ENCODE data around the gene POLR2A. TPM values are rescaled to one million over a fixed set of nuclear protein-coding genes. Genes with fewer than 3 reads are reported as not detected.

POLR2A gene
- total and polyA plus RNA-seq, 8 donors = 24.5 to 83.6 (median 53.8) TPM

DNA sequence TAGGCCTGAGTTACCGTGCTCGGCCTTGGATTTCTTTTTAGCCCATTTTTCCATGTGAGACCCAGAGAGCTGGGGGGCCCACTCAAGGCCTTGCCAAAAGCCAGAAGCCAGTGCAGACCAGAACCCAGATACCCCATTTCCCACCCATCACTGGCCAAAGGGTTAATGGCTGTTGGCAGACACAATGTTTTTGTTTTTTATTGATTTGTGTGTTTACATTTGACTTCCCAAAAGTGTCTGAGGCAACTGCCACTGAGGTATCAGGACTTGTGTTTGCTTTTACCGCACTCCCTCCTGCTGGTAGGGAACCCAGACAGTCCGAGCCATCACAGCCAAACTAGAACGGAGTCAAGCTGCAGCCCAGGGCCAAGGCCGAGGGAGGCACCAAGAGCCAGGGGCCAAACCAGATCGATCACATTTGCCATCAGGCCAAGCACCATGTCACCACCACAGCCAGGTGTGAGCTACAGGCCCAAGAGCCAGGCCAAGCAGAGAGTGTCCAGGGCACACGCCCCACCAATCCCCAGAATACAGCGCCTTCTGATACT lies 57.0 kb downstream of the POLR2A start:
- FAIRE-seq (no peak), ATAC-seq (no peak), DNase-seq (no peak)
- H3K27me3 ChIP-seq = no peaks in the 10 kb centered on the region
- H3K27ac ChIP-seq = no peak overlapping the region
- intact Hi-C loops (cut with DNase I) = no loop called here
- no peaks in the 10 kb centered on the region for H3K4me1 ChIP-seq
- H3K9me3 ChIP-seq = no peaks in the 10 kb centered on the region
- H3K4me3 ChIP-seq = no peak overlapping the region
- WGBS, 2 donors = 68 to 77% methylated on average over 9 of the region's 9 CpGs
- no peaks in the 10 kb centered on the region for H3K36me3 ChIP-seq
- TF ChIP-seq, protein P1, sequence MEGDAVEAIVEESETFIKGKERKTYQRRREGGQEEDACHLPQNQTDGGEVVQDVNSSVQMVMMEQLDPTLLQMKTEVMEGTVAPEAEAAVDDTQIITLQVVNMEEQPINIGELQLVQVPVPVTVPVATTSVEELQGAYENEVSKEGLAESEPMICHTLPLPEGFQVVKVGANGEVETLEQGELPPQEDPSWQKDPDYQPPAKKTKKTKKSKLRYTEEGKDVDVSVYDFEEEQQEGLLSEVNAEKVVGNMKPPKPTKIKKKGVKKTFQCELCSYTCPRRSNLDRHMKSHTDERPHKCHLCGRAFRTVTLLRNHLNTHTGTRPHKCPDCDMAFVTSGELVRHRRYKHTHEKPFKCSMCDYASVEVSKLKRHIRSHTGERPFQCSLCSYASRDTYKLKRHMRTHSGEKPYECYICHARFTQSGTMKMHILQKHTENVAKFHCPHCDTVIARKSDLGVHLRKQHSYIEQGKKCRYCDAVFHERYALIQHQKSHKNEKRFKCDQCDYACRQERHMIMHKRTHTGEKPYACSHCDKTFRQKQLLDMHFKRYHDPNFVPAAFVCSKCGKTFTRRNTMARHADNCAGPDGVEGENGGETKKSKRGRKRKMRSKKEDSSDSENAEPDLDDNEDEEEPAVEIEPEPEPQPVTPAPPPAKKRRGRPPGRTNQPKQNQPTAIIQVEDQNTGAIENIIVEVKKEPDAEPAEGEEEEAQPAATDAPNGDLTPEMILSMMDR (IDR thresholded peaks at IDR 0.05) = no peak

DNA sequence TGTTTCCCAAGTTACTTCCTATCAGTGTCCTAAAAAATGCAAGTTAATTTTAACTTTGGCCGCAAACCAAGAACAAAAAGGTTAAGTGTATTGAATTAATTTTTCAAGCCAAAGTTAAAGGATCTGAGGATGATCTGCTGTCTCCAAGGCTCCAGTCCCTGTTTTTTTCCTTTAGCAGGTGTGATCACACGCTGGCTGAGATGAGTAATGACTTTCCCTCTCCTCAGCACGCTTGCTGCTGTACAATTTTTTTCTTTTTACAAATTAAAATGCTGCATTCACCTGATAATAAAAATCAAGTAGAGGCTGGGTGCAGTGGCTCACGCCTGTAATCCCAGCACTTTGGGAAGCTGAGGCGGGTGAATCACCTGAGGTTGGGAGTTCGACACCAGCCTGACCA lies 60.7 kb downstream of the POLR2A start:
- H3K4me1 ChIP-seq = no peaks in the 10 kb centered on the region
- no peaks in the 10 kb centered on the region for H3K27me3 ChIP-seq
- TF ChIP-seq, protein P1 (IDR thresholded peaks at IDR 0.05) = no peak
- intact Hi-C loops (cut with DNase I) = no loop called here
- H3K4me3 ChIP-seq = no peak overlapping the region
- 55 to 58% methylated on average over 6 of the region's 6 CpGs for WGBS, 2 donors
- H3K36me3 ChIP-seq = no peaks in the 10 kb centered on the region
- H3K9me3 ChIP-seq = no peaks in the 10 kb centered on the region
- no peak for ATAC-seq
- DNase-seq = no peak
- no peak overlapping the region for H3K27ac ChIP-seq
- FAIRE-seq = no peak

- no peaks in the 10 kb centered on the region for H3K27me3 ChIP-seq
- H3K4me3 ChIP-seq = peak within 1 kb of the TSS; percentile 56 to 77 (median 72)
- FAIRE-seq = no peak
- ATAC-seq = peak; percentile 82 to 88 (median 84)
- H3K36me3 ChIP-seq = no peaks in the 10 kb centered on the region
- DNase-seq = peak; percentile 49 to 84 (median 66)
- WGBS, 2 donors = 0 to 1% methylated on average over 51 to 65 of the region's 65 CpGs
- H3K4me1 ChIP-seq = no peaks in the 10 kb centered on the region
- H3K9me3 ChIP-seq = no peaks in the 10 kb centered on the region
- peak within 1 kb of the TSS; percentile 44 to 73 (median 58) for H3K27ac ChIP-seq
- intact Hi-C loops (cut with DNase I) = no loop called here
- TF ChIP-seq, protein P1 (IDR thresholded peaks at IDR 0.05) = no peak
Observed at GRCh38 chr17:7548585-7549400, 64.6 kb downstream of the POLR2A start, which contains the start of gene TNFSF12. TNFSF12 (plus strand) TSS chr17:7549058; CDS start chr17:7549154, 96 bp downstream.

Other genes with a start within 250 kb of the POLR2A start
Only the 30 nearest of the 40 such genes appear.
- under 1 TPM; 0.16 to 0.95 (median 0.37) TPM for gene SLC2A4, start 202.6 kb upstream of the POLR2A start, total RNA-seq
- gene SLC2A4, start 202.6 kb upstream of the POLR2A start, polyA plus RNA-seq = 1 to 10 TPM; 1.0 to 1.8 TPM
- gene YBX2, start 189.7 kb upstream of the POLR2A start, total RNA-seq = under 1 TPM; 0.12 to 0.59 (median 0.29) TPM
- gene YBX2, start 189.7 kb upstream of the POLR2A start, polyA plus RNA-seq = 1 to 10 TPM; 1.2 TPM
- 100 to 1,000 TPM; 104 to 220 (median 187) TPM for gene EIF5A, start 176.7 kb upstream of the POLR2A start, total RNA-seq
- gene EIF5A, start 176.7 kb upstream of the POLR2A start, polyA plus RNA-seq = 100 to 1,000 TPM; 167 to 205 TPM
- gene GPS2, start 169.0 kb upstream of the POLR2A start, total RNA-seq = 10 to 100 TPM; 22.1 to 33.5 (median 27.6) TPM
- gene GPS2, start 169.0 kb upstream of the POLR2A start, polyA plus RNA-seq = 100 to 1,000 TPM in 1 of 2 donors, 10 to 100 TPM in 1; 68.9 to 101 TPM
- 10 to 100 TPM; 12.6 to 27.1 (median 15.4) TPM for gene NEURL4, start 155.0 kb upstream of the POLR2A start, total RNA-seq
- gene NEURL4, start 155.0 kb upstream of the POLR2A start, polyA plus RNA-seq = 10 to 100 TPM; 49.0 to 72.1 TPM
- gene ACAP1, start 147.8 kb upstream of the POLR2A start, total RNA-seq = 1 to 10 TPM; 1.6 to 5.6 (median 3.0) TPM
- gene ACAP1, start 147.8 kb upstream of the POLR2A start, polyA plus RNA-seq = 1 to 10 TPM; 2.9 to 4.4 TPM
- gene KCTD11, start 132.2 kb upstream of the POLR2A start, total RNA-seq = 1 to 10 TPM; 3.4 to 6.6 (median 4.3) TPM
- gene KCTD11, start 132.2 kb upstream of the POLR2A start, polyA plus RNA-seq = 1 to 10 TPM; 7.2 TPM
- gene TMEM95, start 129.2 kb upstream of the POLR2A start, total RNA-seq = not detected
- gene TMEM95, start 129.2 kb upstream of the POLR2A start, polyA plus RNA-seq = not detected
- 1 to 10 TPM; 4.9 to 9.0 (median 5.7) TPM for gene TNK1, start 103.3 kb upstream of the POLR2A start, total RNA-seq
- 10 to 100 TPM; 10.8 to 13.8 TPM for gene TNK1, start 103.3 kb upstream of the POLR2A start, polyA plus RNA-seq
- 10 to 100 TPM in 2 of 6 donors, 1 to 10 TPM in 4; 6.5 to 15.6 (median 9.0) TPM for gene PLSCR3, start 89.8 kb upstream of the POLR2A start, total RNA-seq
- gene PLSCR3, start 89.8 kb upstream of the POLR2A start, polyA plus RNA-seq = 10 to 100 TPM; 14.0 to 20.1 TPM
- gene TMEM256, start 80.3 kb upstream of the POLR2A start, total RNA-seq = 10 to 100 TPM; 32.8 to 53.5 (median 43.1) TPM
- 100 to 1,000 TPM in 1 of 2 donors, 10 to 100 TPM in 1; 88.3 to 119 TPM for gene TMEM256, start 80.3 kb upstream of the POLR2A start, polyA plus RNA-seq
- gene NLGN2, start 76.5 kb upstream of the POLR2A start, total RNA-seq = 1 to 10 TPM; 2.9 to 8.4 (median 4.5) TPM
- 10 to 100 TPM in 1 of 2 donors, 1 to 10 TPM in 1; 7.4 to 13.7 TPM for gene NLGN2, start 76.5 kb upstream of the POLR2A start, polyA plus RNA-seq
- not detected for gene SPEM1, start 64.0 kb upstream of the POLR2A start, total RNA-seq
- not detected for gene SPEM1, start 64.0 kb upstream of the POLR2A start, polyA plus RNA-seq
- gene SPEM2, start 58.8 kb upstream of the POLR2A start, total RNA-seq = not detected
- gene SPEM2, start 58.8 kb upstream of the POLR2A start, polyA plus RNA-seq = not detected
- not detected for gene SPEM3, start 55.5 kb upstream of the POLR2A start, total RNA-seq
- not detected for gene SPEM3, start 55.5 kb upstream of the POLR2A start, polyA plus RNA-seq
- gene TMEM102, start 48.9 kb upstream of the POLR2A start, total RNA-seq = 1 to 10 TPM; 2.4 to 7.8 (median 3.6) TPM
- 1 to 10 TPM; 2.2 to 2.9 TPM for gene TMEM102, start 48.9 kb upstream of the POLR2A start, polyA plus RNA-seq
- 1 to 10 TPM in 1 of 6 donors, under 1 TPM in 5; 0.09 to 1.1 (median 0.31) TPM for gene FGF11, start 44.9 kb upstream of the POLR2A start, total RNA-seq
- gene FGF11, start 44.9 kb upstream of the POLR2A start, polyA plus RNA-seq = under 1 TPM; 0.61 to 0.65 TPM
- 10 to 100 TPM in 2 of 6 donors, 1 to 10 TPM in 4; 7.5 to 15.0 (median 8.7) TPM for gene CHRNB1, start 39.3 kb upstream of the POLR2A start, total RNA-seq
- gene CHRNB1, start 39.3 kb upstream of the POLR2A start, polyA plus RNA-seq = 10 to 100 TPM in 1 of 2 donors, 1 to 10 TPM in 1; 9.7 to 11.1 TPM
- gene ZBTB4, start 4.7 kb upstream of the POLR2A start, total RNA-seq = 10 to 100 TPM; 20.3 to 30.2 (median 22.2) TPM
- 10 to 100 TPM; 17.3 to 19.2 TPM for gene ZBTB4, start 4.7 kb upstream of the POLR2A start, polyA plus RNA-seq
- not detected for gene SLC35G6, start 2.9 kb upstream of the POLR2A start, total RNA-seq
- under 1 TPM in 1 of 2 donors, not detected in 1; 0.08 TPM for gene SLC35G6, start 2.9 kb upstream of the POLR2A start, polyA plus RNA-seq
- 10 to 100 TPM; 11.0 to 21.2 (median 12.7) TPM for gene TNFSF12, start 64.7 kb downstream of the POLR2A start, total RNA-seq
- gene TNFSF12, start 64.7 kb downstream of the POLR2A start, polyA plus RNA-seq = 10 to 100 TPM; 24.2 to 27.7 TPM
- 10 to 100 TPM; 10.5 to 31.2 (median 15.4) TPM for gene TNFSF13, start 74.4 kb downstream of the POLR2A start, total RNA-seq
- gene TNFSF13, start 74.4 kb downstream of the POLR2A start, polyA plus RNA-seq = 10 to 100 TPM; 16.9 to 17.8 TPM
- gene SENP3, start 77.6 kb downstream of the POLR2A start, total RNA-seq = 10 to 100 TPM; 14.7 to 24.1 (median 15.7) TPM
- 10 to 100 TPM; 25.5 to 33.1 TPM for gene SENP3, start 77.6 kb downstream of the POLR2A start, polyA plus RNA-seq
- gene CD68, start 95.3 kb downstream of the POLR2A start, total RNA-seq = 10 to 100 TPM in 3 of 6 donors, 1 to 10 TPM in 3; 3.7 to 60.0 (median 11.1) TPM
- 1 to 10 TPM; 1.8 to 9.7 TPM for gene CD68, start 95.3 kb downstream of the POLR2A start, polyA plus RNA-seq
- gene MPDU1, start 99.5 kb downstream of the POLR2A start, total RNA-seq = 10 to 100 TPM; 12.3 to 27.1 (median 18.3) TPM
- gene MPDU1, start 99.5 kb downstream of the POLR2A start, polyA plus RNA-seq = 10 to 100 TPM; 46.3 to 48.2 TPM
- gene SOX15, start 105.7 kb downstream of the POLR2A start, total RNA-seq = under 1 TPM in 3 of 6 donors, not detected in 3; 0.18 to 0.35 (median 0.25) TPM
- gene SOX15, start 105.7 kb downstream of the POLR2A start, polyA plus RNA-seq = 1 to 10 TPM in 1 of 2 donors, under 1 TPM in 1; 0.53 to 1.0 TPM
- 10 to 100 TPM in 4 of 6 donors, 1 to 10 TPM in 2; 7.8 to 16.6 (median 12.3) TPM for gene FXR2, start 130.5 kb downstream of the POLR2A start, total RNA-seq
- 10 to 100 TPM; 19.8 to 25.6 TPM for gene FXR2, start 130.5 kb downstream of the POLR2A start, polyA plus RNA-seq
- 10 to 100 TPM; 43.8 to 82.8 (median 66.6) TPM for gene SAT2, start 143.5 kb downstream of the POLR2A start, total RNA-seq
- gene SAT2, start 143.5 kb downstream of the POLR2A start, polyA plus RNA-seq = 100 to 1,000 TPM; 250 to 348 TPM
- gene SHBG, start 145.8 kb downstream of the POLR2A start, total RNA-seq = under 1 TPM in 3 of 6 donors, not detected in 3; 0.16 to 0.72 (median 0.17) TPM
- gene SHBG, start 145.8 kb downstream of the POLR2A start, polyA plus RNA-seq = under 1 TPM; 0.23 to 0.82 TPM
- 1 to 10 TPM in 5 of 6 donors, under 1 TPM in 1; 0.79 to 1.9 (median 1.2) TPM for gene ATP1B2, start 166.6 kb downstream of the POLR2A start, total RNA-seq
- 1 to 10 TPM; 1.3 to 6.7 TPM for gene ATP1B2, start 166.6 kb downstream of the POLR2A start, polyA plus RNA-seq

Data from pancreas (tissue), 10 donors.